ENCODE measurements around the gene PRKAA1.
"Not testable (repeated sequence)": the region's sequence is repeated elsewhere in the genome, so short reads cannot be mapped to it uniquely, and the experiment has no call there.

Gene PRKAA1

DNA sequence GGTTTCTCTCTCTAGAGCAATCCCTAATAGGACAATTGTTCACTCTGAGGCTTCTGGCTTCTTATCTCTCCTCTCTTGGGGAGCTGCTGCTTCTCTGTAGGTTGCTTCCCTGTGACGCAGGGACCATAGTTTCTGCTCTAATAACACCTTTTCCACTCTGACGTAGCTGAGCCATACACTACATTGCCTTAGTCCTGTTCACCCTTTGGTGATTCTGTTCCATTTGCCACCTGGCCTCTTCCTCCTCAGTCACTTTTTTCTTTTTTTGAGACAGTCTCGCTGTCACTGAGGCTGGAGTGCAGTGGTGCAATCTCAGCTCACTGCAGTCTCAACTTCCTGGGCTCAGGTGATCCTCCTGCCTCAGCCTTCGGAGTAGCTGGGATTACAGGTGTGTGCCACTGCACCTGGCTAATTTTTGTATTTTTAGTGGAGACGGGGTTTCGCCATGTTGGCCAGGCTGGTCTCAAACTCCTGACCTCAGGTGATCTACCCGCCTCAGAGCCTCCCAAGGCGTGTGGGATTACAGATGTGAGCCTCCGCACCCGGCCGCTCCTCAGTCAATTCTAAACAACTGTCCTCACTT is 27.4 kb upstream of the PRKAA1 start:
- not testable (repeated sequence) for DNase-seq (ENCODE audit: low read depth)

DNA sequence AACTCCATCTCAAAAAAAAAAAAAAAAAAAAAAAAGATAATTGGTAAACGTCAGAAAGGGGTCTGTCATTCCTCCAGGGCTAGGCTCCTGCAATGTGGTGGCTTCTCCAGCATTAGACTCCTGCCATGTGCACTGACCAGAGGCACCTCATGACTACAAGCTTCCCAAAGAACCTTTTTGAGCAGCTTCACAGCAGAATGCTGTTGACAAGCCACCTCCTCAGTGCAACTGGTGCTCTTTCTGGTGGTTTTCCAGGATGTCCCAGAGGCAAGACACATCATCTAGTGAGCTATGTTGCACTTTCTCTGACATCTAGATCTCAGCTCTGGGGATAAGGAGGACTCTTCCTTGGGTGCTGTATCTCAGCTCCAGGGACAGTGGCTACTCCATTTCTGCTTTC is 25.3 kb upstream of the PRKAA1 start:
- no peak for DNase-seq (ENCODE audit: low read depth)

DNA sequence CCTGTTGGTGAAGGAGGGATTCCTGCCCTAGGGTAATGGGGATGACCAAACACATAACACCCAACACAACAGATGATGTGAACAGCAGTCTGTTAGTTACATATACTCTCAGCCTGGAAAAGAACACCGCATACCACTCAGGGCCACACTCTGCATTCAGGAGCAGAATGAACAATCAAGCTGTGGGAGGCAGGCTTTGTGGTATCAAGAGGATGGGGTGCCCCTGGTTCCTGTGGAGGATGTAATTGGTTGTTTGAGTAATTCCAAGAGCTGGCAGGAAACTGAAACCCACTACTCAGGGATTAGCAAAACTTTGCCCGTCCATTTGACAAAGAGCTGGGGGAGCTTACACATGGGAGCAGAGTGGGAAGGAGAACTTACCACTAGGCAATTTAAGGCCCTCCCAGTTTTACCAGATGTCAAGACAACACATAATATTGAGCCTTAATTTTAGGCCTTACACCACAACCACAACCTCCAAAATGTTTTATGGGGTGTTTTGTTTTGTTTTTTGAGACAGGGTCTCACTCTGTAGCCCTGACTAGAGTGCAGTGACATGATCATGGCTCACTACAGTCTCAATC is 15.6 kb upstream of the PRKAA1 start:
- no peak for DNase-seq (ENCODE audit: low read depth)

DNA sequence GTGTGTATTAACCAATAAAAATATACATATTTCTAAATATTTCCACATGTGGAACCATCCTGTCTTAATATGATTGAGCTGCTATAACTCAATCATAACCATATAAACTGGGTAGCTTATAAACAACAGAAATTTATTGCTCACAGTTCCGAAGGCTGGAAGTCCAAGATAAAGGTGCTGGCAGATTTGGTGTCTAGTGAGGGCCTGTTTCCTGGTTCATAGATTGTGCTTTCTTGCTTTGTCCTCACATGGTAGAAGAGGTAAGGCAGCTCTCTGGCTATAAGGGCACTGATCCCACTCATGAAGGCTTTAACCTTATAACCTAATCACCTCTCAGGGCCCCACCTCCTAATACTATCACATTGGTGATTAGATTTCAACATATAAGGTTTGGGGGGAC is 14.0 kb upstream of the PRKAA1 start:
- DNase-seq (ENCODE audit: low read depth): no peak

DNA sequence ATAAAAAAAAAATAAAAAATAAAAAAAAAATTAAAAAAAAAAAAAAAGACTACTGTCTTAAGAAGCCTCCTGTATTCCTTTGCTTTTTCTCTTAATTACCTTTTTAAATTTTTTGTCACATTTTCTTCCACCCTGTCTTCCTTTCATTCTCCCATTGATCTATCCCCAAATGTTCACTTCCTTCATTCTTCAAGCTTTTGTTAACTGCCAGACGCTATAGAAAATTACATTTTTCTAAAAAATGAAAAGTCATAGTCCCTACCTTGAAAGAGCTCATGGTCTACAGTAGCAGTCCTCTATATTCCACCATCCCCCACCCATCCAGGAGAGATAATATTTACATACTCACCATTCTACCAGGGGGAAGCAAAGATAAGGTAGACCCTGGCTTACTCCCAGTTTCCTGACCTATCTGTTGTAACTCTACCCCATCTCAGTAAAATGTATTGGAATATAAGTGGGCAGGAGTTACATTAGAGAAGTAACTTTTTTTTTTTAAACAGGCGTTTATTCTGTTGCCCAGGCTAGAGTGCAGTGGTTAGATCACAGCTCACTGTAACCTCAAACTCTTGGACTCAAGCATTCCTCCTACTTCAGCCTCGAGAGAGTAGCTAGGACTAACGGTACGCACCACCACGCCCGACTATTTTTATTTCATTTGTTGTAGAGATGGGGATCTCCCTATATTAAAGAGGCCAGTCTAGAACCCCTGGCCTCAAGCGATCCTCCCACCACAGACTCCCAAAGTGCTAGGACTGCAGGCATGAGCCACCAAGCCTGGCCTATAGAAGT is 3.8 kb upstream of the PRKAA1 start:
- no peak for DNase-seq (ENCODE audit: low read depth)

DNA sequence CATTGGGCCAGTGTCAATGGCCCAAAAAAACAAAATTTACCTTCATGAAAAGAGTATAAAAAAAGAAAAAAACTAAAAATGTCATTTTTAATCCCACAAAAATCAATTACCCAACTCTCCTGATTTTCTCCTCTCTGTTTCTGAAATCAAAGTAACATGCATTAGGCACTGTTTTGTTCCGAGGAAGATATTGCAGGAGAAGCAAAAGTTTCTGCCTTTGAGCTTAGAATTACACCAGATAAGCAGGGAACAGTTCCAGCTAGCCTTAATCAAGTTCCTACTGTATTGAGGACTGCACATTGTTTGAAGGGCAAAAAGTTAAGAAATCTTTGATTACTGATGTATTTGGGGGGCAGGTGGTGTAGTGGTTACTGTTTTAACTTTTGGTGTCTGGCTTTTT is 1.1 kb upstream of the PRKAA1 start:
- DNase-seq (ENCODE audit: low read depth): no peak

DNA sequence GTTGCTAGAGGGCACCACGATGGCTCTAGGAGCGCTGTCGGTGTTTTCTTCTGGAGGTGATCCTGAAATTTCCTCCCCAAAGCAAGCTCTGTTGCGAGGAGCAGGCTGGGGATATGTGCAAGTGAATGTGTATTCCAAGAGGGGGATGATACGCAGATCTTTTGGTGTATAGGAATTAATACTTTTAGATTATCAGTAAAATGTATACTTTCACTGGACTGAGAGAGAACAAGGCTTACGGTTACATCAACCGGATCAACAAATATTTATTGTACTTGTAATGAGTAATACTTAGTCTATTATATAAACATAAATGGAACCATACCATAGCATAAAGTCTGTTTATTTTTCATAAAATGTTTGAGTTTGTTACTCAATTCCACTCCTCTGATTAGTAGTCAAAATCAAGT is 632 bp upstream of the PRKAA1 start:
- no peak for DNase-seq (ENCODE audit: low read depth)

DNA sequence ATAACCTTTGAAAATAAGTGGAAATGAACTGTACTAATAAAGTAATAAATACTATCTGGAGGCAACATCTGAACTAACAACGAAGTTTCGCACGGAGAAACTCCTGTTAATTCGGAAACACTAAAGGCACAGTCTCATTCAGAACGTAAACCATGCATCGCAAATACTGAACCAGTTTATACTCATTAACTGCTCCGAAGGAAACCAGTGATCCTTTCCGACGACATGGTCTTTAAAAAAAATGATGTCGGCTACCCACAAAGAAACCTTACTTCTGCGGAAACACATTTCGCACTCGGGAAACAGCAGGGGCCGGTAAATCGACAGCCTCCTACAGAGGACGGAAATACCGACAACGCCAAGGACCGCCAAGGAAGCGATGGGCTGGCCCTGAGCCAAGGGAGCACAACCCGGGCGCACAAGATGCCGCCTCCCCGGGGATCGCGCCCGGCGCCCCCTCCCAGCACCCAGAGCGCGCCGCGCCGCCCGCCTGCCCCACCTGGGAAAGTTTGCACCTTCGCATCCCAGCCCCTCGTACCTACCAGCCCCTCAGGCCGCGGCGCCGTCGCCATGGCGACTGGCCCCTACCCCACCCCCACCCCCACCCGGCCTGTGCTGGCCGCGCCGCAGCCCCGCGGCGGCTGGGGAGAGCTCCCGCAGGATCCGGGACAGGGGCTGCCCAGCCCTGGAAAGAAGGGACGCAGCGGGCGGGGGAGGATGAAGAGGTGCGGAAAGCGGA is 732 bp downstream of the PRKAA1 start:
- no peak for DNase-seq (ENCODE audit: low read depth)

DNA sequence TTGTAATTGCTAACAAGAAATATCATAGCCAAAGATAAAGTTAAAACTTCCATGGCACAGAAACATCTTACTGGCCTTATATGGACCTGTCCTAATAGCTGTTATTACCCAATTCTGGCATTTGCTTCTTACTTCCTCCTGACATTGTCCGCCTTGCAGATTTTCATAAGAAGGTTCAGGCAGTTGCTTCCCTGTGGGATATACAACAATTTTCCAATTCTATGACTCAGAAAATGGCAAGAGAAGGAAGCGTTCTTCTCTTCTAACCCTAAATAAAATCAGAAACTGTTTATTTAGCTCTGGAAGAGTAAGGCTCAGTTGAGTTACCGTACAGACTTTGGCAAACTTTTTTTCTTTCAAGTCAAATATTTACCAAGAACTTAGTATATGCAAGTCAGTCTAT is 1.7 kb downstream of the PRKAA1 start:
- DNase-seq (ENCODE audit: low read depth): no peak

DNA sequence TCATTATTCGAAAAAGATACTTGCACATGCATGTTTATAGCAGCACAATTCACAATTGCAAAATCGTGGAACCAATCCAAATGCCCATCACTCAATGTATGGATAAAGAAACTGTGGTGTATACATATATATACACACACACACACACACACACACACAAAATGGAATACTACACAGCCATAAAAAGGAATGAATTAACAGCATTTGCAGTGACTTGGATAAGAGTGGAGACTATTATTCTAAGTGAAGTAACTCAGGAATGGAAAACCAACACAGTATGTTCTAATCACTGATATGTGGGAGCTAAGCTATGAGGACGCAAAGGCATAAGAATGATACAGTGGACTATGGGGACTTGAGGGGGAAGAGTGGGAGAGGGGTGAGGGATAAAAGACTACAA is 3.3 kb downstream of the PRKAA1 start:
- not testable (repeated sequence) for DNase-seq (ENCODE audit: low read depth)

DNA sequence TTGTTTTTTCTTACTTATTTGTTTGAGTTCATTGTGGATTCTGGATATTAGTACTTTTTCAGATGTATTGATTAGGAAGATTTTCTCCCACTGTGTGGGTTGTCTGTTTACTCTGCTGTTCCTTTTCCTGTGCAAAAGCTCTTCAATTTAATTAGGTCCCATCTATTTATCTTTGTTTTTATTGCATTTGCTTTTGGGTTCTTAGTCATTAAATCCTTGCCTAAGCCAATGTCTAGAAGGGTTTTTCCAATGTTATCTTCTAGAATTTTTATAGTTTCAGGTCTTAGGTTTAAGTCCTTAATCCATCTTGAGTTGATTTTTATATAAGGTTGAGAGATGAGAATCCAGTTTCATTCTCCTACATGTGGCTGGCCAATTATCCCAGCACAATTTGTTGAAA is 3.8 kb downstream of the PRKAA1 start:
- DNase-seq (ENCODE audit: low read depth): not testable (repeated sequence)

DNA sequence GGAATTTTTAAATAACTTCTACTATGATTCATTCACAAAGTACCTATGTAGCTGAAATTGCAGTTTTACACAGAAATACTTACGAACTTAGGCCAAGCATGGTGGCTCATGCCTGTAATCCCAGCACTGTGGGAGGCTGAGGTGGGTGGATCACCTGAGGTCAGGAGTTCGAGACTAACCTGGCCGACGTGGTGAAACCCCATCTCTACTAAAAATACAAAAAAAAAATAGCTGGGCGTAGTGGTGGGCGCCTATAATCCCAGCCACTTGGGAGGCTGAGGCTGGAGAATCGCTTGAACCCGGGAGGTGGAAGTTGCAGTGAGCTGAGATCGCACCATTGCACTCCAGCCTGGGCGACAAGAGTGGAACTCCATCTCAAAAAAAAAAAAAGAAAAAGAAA is 5.5 kb downstream of the PRKAA1 start:
- not testable (repeated sequence) for DNase-seq (ENCODE audit: low read depth)

DNA sequence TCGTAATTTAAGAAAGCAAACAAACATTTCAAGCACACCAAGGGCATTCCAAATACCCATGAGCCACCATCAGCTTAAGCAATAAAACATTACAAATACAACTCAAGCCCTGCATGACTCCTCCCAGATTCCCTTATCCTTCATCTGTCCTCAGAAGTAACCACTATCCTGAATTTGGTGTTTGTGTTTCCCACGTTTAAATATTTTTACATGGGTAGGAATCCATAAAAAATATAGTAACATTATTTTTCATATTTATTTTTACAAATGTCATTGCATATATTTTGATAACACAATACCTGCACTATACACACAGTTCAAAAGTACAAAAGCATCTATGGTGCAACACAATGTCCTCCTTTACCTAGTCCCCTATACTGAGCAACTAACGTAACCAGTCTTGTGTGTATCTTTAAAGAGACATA is 6.4 kb downstream of the PRKAA1 start:
- no peak for DNase-seq (ENCODE audit: low read depth)

DNA sequence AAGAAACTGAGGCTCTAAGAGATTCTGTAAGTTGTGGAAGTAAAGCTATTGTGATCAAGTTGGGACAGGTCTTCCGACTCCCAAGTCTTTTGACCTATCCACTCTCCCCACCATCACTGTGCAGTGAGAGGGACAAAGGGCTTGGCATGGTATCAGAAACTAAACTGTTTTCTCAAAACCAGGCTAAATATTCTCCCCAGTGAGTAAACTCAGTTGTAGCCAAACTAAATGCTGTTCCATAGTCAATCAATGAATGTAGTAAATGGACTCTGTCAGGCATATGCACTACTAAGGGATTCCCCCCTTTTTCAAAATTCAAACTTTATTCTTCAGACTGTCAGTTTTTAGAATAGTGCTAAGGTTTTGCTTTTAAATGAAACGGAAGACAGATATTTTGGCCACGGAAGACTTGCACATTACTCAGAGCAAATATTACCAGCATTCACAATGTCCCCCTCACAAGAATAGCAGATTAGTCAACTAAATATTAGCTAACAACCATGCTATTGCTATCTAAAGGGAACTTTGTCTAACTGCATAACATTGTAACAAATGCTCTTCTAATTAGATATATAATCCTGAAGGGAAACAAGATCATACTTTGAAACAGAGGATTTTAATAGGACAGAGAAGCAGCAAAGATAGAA is 7.1 kb downstream of the PRKAA1 start:
- DNase-seq (ENCODE audit: low read depth): no peak

DNA sequence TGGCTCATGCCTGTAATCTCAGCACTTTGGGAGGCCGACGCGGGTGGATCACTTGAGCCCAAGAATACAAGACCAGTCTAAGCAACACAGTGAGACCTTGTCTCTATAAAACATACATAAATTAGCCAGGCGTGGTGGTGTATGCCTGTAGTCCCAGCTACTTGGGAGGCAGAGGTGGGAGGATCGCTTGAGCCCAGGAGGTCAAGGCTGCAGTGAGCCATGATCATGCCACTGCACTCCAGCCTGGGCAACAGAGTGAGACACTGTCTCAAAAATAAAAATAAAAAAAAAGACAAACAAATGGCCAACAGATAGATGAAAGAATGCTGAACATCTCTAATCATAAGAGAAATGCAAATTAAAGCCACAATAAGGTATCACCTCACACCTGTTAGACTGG is 9.2 kb downstream of the PRKAA1 start:
- not testable (repeated sequence) for DNase-seq (ENCODE audit: low read depth)

DNA sequence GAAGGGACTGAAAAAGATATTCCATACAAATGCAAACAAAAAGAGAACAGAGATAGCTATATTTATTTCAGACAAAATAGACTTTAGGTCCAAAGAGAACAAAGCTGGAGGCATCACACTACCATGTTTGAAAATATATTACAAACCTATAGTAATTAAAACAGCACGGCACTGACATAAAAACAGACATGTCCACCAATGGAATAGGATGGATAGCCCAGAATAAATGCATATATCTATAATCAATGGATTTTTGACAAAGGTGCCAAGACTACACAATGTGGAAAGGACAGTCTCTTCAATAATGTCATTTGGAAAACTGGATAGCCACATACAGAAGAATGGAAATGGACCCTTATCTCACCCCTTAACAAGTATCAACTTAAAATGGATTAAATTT is 10.2 kb downstream of the PRKAA1 start:
- no peak for DNase-seq (ENCODE audit: low read depth)

DNA sequence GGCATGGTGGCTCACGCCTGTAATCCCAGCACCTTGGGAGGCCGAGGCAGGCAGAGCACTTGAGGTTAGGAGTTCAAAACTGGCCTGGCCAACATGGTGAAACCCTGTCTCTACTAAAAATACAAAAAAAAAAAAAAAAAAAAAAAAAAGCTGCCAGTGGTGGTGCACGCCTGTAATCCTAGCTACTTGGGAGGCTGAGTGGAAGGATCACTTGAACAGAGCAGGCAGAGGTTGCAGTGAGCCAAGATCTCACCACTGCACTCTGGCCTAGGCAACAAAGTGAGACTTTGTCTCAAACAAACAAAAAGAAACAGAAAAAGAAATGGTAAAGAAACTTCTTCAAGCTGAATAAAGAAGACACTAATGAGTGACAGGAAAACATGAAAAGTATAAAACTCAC is 11.5 kb downstream of the PRKAA1 start:
- not testable (repeated sequence) for DNase-seq (ENCODE audit: low read depth)

DNA sequence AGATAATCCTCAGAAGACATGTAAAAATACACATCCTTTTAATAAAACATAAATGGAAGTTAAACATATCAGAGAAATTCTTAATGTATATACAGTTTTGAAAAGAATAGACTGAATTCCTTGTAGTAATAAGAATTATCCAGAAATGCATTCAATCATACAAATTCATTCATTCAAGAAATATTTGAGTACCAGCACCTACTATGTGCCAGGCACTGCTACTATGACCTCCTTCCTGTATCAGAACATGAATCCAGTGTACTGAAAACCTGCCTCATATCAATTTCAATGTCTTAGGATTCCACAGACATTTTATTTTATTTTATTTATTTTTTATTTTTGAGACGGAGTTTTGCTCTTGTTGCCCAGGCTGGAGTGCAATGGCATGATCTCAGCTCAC is 13.3 kb downstream of the PRKAA1 start:
- DNase-seq (ENCODE audit: low read depth): no peak

DNA sequence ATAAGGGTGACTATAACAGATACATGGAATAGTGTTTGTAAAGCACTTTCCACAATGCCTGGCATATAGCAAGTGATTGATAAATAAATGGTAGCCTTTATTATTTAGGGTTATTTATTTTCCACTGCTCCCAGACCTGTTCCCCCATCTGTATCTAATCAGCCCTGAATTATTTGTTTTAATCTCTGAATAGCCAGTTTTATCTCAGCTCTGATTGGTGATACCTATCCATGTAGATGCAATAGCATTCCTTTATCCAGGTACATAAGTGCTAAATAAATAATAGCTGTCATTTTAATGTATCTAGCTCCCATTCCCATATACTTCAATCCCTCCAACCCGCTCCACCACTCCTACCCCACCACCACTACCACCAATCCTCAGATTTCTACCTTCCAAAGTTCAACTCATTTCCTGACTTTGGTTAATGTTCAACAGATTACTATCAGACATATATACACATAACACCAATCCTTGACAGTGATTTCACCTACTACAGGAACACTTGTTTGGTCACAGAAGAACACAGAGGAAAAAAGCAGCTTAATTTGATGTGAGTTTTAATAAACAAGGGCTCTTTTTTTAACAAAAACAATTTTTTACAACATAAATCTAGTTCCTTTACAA is 14.0 kb downstream of the PRKAA1 start:
- no peak for DNase-seq (ENCODE audit: low read depth)

DNA sequence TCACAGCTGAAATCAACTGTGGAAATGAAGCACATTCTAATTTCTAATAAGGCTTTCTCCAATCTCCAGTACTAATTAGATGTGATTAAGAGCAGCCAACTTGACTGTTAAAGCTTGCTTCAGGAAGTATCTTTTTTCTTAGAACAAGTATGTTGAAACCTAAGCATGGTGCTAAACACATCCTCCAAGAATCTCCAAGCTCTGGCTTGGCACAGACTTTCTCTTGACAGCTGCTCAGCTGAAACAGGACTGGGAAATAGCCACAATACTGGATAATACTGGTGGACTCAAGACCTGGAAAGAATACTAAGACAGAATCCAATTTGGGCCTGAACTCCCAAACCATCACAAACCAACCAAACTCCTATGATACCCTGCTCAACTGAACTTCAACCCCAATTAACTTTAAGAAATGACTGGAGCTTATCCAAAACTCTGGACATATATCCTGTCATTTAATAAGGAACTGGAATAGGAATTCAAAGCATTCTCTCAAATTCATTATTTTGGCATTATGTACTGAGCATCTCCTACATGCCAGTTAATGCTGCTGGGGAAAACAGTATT is 16.2 kb downstream of the PRKAA1 start:
- DNase-seq (ENCODE audit: low read depth): peak; percentile 55

DNA sequence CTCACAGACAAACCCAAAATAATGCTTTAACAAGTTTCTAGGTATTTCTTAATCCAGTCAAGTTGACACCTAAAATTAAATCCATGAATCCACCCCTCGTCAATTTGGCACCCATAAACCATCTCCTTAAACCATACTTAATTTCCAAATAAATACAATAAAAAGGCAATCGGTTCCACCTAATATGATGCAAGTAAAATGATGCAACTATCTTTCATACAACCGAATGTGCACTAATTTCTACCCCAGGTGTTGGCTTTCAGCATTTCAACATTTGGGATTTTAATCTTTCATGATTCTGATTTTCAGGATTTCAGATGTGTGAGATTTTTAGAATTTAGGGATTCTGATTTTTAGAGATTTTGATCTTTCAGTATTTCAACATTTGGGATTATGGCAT is 17.3 kb downstream of the PRKAA1 start:
- DNase-seq (ENCODE audit: low read depth): no peak

DNA sequence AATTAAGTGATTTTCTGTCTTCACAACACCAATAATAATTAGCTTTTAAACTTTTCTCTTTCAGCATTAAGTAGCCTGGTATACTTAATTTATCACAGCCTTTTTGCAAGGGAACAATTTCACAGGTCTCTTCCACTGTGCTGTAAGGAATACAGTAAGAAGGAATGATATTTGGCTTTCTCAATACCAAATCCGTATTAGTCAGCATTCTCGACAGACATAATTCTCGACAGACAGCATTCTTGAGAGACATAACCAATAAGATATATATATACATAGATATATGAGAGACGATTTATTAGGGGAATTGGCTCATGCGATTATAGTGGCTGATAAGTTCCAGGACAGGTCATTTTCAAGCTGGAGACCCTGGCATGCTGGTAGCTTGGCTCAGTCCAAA is 18.0 kb downstream of the PRKAA1 start:
- no peak for DNase-seq (ENCODE audit: low read depth)
